ENCODE measurements around the gene OLFM4. TPM values are rescaled to one million over a fixed set of nuclear protein-coding genes. Genes with fewer than 3 reads are reported as not detected.

Gene OLFM4
- total RNA-seq, 1 donor from 2014 or later, result not detected

DNA sequence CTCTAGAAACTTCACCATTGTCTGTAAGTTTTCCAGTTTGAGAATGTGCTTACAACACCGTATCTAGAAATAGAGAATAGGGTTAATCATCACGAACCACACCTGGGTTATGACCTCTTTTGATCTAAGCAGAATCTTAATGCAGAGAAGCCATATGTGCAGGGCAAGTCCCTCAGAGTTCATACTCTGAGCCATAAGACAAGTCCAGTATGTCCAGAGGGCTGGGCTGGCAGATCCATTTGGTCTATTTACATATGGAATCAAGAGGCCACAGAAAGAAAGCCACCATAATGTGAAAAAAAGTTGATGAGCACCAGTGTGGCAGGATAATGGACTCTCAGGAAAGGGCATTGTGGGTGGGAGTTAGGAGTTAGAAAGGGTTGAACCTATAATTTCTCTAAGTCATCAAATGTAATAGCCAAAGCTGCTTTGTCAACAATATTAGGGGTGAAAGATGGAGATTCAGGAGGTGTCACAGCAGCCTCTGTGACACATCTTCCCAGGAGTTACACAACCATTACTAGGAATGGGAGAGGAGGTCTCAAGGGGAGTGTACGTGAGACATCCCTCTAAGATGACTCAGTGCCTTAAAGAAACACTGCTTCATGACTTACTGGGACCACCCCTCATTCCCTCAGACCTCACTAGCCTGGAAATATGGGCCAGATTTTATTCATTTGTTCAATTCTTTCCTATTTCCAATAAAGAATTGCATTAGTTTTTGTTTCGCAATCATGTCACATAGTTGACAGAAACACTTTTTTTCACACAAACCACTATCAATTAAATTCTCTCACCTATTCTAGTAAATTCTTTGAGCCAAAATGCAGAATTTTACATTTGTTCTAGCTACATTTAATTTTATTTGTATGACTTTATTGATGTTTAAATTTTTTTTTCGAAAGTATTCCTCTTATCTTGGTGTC lies 30.4 kb upstream of the OLFM4 start:
- Histone ChIP-seq H3K27ac (no peak overlapping the region), H3K4me1 (no peaks in the 10 kb centered on the region), H3K36me3 (no peaks in the 10 kb centered on the region), H3K9me3 (no peaks in the 10 kb centered on the region), H3K27me3 (no peaks in the 10 kb centered on the region), H3K4me3 (no peak overlapping the region)
- ATAC-seq, result no peak
- no peak for DNase-seq
- TF ChIP-seq, protein P1, sequence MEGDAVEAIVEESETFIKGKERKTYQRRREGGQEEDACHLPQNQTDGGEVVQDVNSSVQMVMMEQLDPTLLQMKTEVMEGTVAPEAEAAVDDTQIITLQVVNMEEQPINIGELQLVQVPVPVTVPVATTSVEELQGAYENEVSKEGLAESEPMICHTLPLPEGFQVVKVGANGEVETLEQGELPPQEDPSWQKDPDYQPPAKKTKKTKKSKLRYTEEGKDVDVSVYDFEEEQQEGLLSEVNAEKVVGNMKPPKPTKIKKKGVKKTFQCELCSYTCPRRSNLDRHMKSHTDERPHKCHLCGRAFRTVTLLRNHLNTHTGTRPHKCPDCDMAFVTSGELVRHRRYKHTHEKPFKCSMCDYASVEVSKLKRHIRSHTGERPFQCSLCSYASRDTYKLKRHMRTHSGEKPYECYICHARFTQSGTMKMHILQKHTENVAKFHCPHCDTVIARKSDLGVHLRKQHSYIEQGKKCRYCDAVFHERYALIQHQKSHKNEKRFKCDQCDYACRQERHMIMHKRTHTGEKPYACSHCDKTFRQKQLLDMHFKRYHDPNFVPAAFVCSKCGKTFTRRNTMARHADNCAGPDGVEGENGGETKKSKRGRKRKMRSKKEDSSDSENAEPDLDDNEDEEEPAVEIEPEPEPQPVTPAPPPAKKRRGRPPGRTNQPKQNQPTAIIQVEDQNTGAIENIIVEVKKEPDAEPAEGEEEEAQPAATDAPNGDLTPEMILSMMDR (IDR thresholded peaks at IDR 0.05), result no peak
- intact Hi-C loops (cut with DNase I), result no loop called here

GRCh38 chr13:52999093-52999696 lies 29.4 kb upstream of the OLFM4 start:
- DNase-seq (no peak), ATAC-seq (no peak)

DNA sequence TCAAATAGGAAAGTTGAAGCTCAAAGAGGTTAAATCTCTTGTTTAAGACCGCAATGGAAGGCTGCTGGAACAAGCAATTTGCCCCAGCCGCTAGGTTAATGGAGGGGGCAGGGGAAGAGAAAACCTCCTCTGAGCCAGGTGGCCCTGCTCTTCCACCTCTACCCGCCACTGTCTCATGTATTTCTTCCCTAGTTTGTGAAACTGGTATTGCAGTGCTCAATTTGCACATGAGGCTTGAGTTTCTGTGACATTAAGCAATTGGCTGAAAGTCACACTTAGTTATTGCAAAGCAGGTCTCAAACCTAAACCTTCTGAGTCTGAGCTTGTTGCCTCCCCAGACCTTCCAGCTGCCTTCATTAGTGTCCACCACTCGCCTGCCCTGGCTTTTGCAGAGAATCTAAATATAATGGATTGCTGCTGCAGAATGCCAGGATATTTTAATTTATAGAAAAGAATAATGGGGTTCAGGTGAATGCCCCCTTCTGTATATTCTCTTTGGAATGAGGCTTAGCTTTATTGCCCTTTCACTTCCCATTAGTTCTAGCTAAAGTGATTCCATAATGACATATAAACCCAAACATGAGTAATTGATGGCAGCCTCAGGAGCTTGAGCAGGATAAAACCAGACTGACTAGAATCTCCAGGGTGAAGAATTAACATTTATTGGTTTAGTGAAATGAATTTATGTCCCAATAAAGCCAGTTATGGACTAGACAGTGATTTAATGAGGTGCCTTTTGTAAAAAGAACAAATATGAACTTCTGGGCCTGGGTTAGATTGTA lies 27.0 kb upstream of the OLFM4 start:
- ATAC-seq (no peak), DNase-seq (no peak)
- Histone ChIP-seq H3K9me3 (no peaks in the 10 kb centered on the region), H3K4me3 (no peak overlapping the region), H3K27ac (no peak overlapping the region), H3K27me3 (peaks cover 5% of the 10 kb centered on the region), H3K36me3 (no peaks in the 10 kb centered on the region), H3K4me1 (no peaks in the 10 kb centered on the region)
- intact Hi-C loops (cut with DNase I), result no loop called here
- TF ChIP-seq, protein P1 (IDR thresholded peaks at IDR 0.05), result no peak

More at GRCh38 chr13:52999093-52999696, 29.4 kb upstream of the OLFM4 start:
- H3K9me3 ChIP-seq, result no peaks in the 10 kb centered on the region
- no peaks in the 10 kb centered on the region for H3K27me3 ChIP-seq
- TF ChIP-seq, protein P1 (IDR thresholded peaks at IDR 0.05), result no peak
- intact Hi-C loops (cut with DNase I), result no loop called here
- H3K4me1 ChIP-seq, result no peaks in the 10 kb centered on the region
- no peak overlapping the region for H3K27ac ChIP-seq
- no peaks in the 10 kb centered on the region for H3K36me3 ChIP-seq
- H3K4me3 ChIP-seq, result no peak overlapping the region

DNA sequence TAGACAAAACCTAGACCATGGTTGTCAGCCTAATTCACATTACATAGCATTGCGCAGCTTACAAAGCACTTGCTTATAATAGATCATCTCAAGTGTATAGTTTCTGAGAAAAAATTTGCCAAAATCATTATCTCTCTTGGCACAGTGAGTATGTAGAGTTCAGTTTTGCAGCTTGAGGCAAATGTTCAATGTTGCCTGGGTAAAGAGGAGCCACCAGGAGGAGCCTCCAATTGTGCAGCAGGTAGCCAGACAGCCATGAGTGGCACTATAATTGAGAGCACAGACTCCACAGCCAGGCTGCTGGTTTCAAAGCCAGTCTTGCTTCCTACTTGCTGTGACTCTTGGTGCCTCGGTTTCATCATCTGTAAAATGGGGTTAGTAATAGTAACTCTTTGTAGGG lies 24.0 kb upstream of the OLFM4 start:
- no peak for ATAC-seq
- intact Hi-C loops (cut with DNase I), result no loop called here

GRCh38 chr13:53005626-53006025 lies 23.0 kb upstream of the OLFM4 start:
- intact Hi-C loops (cut with DNase I), result no loop called here
- Histone ChIP-seq H3K27ac (no peak overlapping the region), H3K4me3 (no peak overlapping the region), H3K27me3 (peaks cover 5% of the 10 kb centered on the region), H3K9me3 (no peaks in the 10 kb centered on the region), H3K4me1 (no peaks in the 10 kb centered on the region), H3K36me3 (no peaks in the 10 kb centered on the region)
- ATAC-seq (no peak), DNase-seq (no peak)
- TF ChIP-seq, protein P1 (IDR thresholded peaks at IDR 0.05), result no peak

More for the DNA sequence above, 24.0 kb upstream of the OLFM4 start:
- Histone ChIP-seq H3K9me3 (no peaks in the 10 kb centered on the region), H3K4me1 (no peaks in the 10 kb centered on the region), H3K4me3 (no peak overlapping the region), H3K27ac (no peak overlapping the region), H3K27me3 (peaks cover 5% of the 10 kb centered on the region), H3K36me3 (no peaks in the 10 kb centered on the region)
- TF ChIP-seq, protein P1 (IDR thresholded peaks at IDR 0.05), result no peak
- DNase-seq, result no peak
